ENCODE results near the gene CLEC4F. TPM values are rescaled to one million over a fixed set of nuclear protein-coding genes. Genes with fewer than 3 reads are reported as not detected.

The CLEC4F gene
- total and polyA plus RNA-seq, 4 donors: 0.03 to 0.25 (median 0.19) TPM; not detected in 1

DNA sequence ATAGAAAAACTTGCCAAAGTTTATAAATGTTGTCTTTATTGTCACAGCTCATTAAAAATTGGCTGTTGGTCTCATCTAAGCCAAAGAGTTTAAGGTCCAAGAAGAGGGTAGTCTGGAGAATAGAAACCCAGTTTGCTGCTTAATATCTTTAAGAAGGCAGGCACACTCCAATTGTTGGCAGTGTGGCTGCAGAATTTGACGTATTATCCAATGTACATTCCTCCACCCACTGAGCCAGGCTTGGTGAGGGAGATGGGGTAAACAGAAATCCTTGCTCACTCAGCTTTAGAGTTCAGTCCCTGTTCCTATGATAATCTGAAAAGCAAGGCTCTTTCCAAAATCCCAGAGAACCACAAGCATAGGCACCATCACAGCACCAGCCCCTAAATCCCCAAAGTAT lies 41.7 kb downstream of the CLEC4F start (continued):
- TF ChIP-seq, protein P1, sequence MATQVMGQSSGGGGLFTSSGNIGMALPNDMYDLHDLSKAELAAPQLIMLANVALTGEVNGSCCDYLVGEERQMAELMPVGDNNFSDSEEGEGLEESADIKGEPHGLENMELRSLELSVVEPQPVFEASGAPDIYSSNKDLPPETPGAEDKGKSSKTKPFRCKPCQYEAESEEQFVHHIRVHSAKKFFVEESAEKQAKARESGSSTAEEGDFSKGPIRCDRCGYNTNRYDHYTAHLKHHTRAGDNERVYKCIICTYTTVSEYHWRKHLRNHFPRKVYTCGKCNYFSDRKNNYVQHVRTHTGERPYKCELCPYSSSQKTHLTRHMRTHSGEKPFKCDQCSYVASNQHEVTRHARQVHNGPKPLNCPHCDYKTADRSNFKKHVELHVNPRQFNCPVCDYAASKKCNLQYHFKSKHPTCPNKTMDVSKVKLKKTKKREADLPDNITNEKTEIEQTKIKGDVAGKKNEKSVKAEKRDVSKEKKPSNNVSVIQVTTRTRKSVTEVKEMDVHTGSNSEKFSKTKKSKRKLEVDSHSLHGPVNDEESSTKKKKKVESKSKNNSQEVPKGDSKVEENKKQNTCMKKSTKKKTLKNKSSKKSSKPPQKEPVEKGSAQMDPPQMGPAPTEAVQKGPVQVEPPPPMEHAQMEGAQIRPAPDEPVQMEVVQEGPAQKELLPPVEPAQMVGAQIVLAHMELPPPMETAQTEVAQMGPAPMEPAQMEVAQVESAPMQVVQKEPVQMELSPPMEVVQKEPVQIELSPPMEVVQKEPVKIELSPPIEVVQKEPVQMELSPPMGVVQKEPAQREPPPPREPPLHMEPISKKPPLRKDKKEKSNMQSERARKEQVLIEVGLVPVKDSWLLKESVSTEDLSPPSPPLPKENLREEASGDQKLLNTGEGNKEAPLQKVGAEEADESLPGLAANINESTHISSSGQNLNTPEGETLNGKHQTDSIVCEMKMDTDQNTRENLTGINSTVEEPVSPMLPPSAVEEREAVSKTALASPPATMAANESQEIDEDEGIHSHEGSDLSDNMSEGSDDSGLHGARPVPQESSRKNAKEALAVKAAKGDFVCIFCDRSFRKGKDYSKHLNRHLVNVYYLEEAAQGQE (IDR thresholded peaks at IDR 0.05): no peak
- TF ChIP-seq JUND (IDR thresholded peaks at IDR 0.05) (no peak), FOXA2 (IDR thresholded peaks at IDR 0.05) (no peak), FOXA1 (IDR thresholded peaks at IDR 0.05) (no peak)
- TF ChIP-seq, protein P2, sequence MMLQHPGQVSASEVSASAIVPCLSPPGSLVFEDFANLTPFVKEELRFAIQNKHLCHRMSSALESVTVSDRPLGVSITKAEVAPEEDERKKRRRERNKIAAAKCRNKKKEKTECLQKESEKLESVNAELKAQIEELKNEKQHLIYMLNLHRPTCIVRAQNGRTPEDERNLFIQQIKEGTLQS (IDR thresholded peaks at IDR 0.05): no peak

GRCh38 chr2:70777450-70777849 lies 42.9 kb downstream of the CLEC4F start:
- no peak overlapping the region for H3K27ac ChIP-seq (ENCODE audit: low read depth in 1 of 2, low read length in 2 of 2)
- H3K9me3 ChIP-seq (ENCODE audit: control insufficient read depth in 4 of 4, low read length in 3 of 4): peaks cover 0 to 4% (median 0%) of the 10 kb centered on the region in 4 donors
- no peaks in the 10 kb centered on the region for H3K4me1 ChIP-seq (ENCODE audit: control insufficient read depth in 4 of 4, insufficient read depth in 4 of 4, low read length in 3 of 4)
- DNase-seq (ENCODE audit: low spot score): no peak
- no peak overlapping the region for H3K9ac ChIP-seq (ENCODE audit: low read depth in 1 of 2, low read length in 2 of 2)
- peaks cover 0 to 7% (median 6%) of the 10 kb centered on the region in 4 donors for H3K27me3 ChIP-seq (ENCODE audit: control insufficient read depth in 4 of 4, insufficient read depth in 4 of 4, low read length in 3 of 4)
- TF ChIP-seq GABPA (IDR thresholded peaks at IDR 0.05 in 1 of 2, conservative IDR thresholded peaks at IDR 0.05 in 1 of 2): no peak
- TF ChIP-seq FOXA2 (IDR thresholded peaks at IDR 0.05): no peak
- TF ChIP-seq, protein P1 (IDR thresholded peaks at IDR 0.05): no peak
- TF ChIP-seq NR2F2 (IDR thresholded peaks at IDR 0.05): no peak
- no peak for TF ChIP-seq TAF1 (conservative IDR thresholded peaks at IDR 0.05)
- no peak for TF ChIP-seq CTCF (IDR thresholded peaks at IDR 0.05; ENCODE audit: low read depth, low read length, missing input control)
- no peak for TF ChIP-seq RXRA (IDR thresholded peaks at IDR 0.05)
- no peak for TF ChIP-seq JUND (IDR thresholded peaks at IDR 0.05)
- TF ChIP-seq YY1 (IDR thresholded peaks at IDR 0.05): no peak
- no peak for TF ChIP-seq HNF4G (IDR thresholded peaks at IDR 0.05)
- no peak for TF ChIP-seq HNF4A (conservative IDR thresholded peaks at IDR 0.05)
- TF ChIP-seq RAD21 (IDR thresholded peaks at IDR 0.05): no peak
- no peak for TF ChIP-seq SP1 (IDR thresholded peaks at IDR 0.05)
- TF ChIP-seq, protein P2 (IDR thresholded peaks at IDR 0.05): no peak
- TF ChIP-seq MAX (IDR thresholded peaks at IDR 0.05): no peak
- no peak for TF ChIP-seq EGR1 (IDR thresholded peaks at IDR 0.05; ENCODE audit: low read depth in 2 of 2)
- no peak for TF ChIP-seq FOXA1 (IDR thresholded peaks at IDR 0.05)
- no peak for TF ChIP-seq ZBTB33 (IDR thresholded peaks at IDR 0.05)
- no peaks in the 10 kb centered on the region for H3K36me3 ChIP-seq (ENCODE audit: control insufficient read depth in 4 of 4, insufficient read depth in 3 of 4, low read depth in 1 of 4, low read length in 3 of 4)
- 56% methylated on average over 2 of the region's 2 CpGs for WGBS
- no peak overlapping the region for H3K4me3 ChIP-seq (ENCODE audit: low read depth in 1 of 3, low read length in 3 of 3)
